ENCODE data around the gene P4HA2.

- TF ChIP-seq CTCF (IDR thresholded peaks at IDR 0.05; ENCODE audit: extremely low read depth in 1 of 2, insufficient read depth in 1 of 2, low read depth in 1 of 2, low read length in 2 of 2) (no peak), POLR2A (IDR thresholded peaks at IDR 0.05; ENCODE audit: low read depth, low read length) (no peak), POLR2AphosphoS5 (IDR thresholded peaks at IDR 0.05; ENCODE audit: insufficient read depth, low read depth, low read length) (no peak), EZH2 (IDR thresholded peaks at IDR 0.05; ENCODE audit: borderline replicate concordance, low read depth, low read length, severe bottlenecking) (no peak), JUN (IDR thresholded peaks at IDR 0.05; ENCODE audit: borderline replicate concordance, insufficient read depth, insufficient read length, low read depth) (no peak)
Measured at GRCh38 chr5:132222649-132223038, 5.0 kb downstream of the P4HA2 start.

Measured in endothelial cell of umbilical vein (primary cell).